HepG2 (cell line): ENCODE data around the gene PPM1G. TPM values are rescaled to one million over a fixed set of nuclear protein-coding genes. Genes with fewer than 3 reads are reported as not detected.
A peak's percentile ranks its signal among the peaks of the same experiment; 100 is the strongest.

Experiments used
- CENPBD1 ChIP-seq: sonication (generic); formaldehyde crosslinking; IDR thresholded peaks from 2 replicates; pipeline ENCODE4 v1.8.0; 2022; ENCODE audit warnings: missing genetic modification reagents, low read depth, mild to moderate bottlenecking, borderline replicate concordance
- FOXK2 ChIP-seq: fragments of 450-650 bp; IDR thresholded peaks from 2 replicates; pipeline ENCODE4 v1.6.1; 2016
- IRX3 ChIP-seq: sonication (generic); formaldehyde crosslinking; IDR thresholded peaks from 2 replicates; pipeline ENCODE4 v1.8.1; 2023; ENCODE audit warnings: mild to moderate bottlenecking, low read depth, missing genetic modification reagents, borderline replicate concordance
- MIER2 ChIP-seq: IDR thresholded peaks from 2 replicates; pipeline ENCODE4 v1.6.1; 2016; ENCODE audit warnings: missing biosample characterization, missing genetic modification reagents
- MXD1 ChIP-seq: sonication (generic); formaldehyde crosslinking; IDR thresholded peaks from 2 replicates; pipeline ENCODE4 v1.4.0; 2020; ENCODE audit warnings: mild to moderate bottlenecking, missing genetic modification reagents
- PAF1 ChIP-seq: IDR thresholded peaks from 2 replicates; pipeline ENCODE4 v1.6.1; 2016; ENCODE audit warnings: missing genetic modification reagents, missing compliant biosample characterization
- PRMT3 ChIP-seq: sonication (generic); formaldehyde crosslinking; IDR thresholded peaks from 2 replicates; pipeline ENCODE4 v1.8.1; 2022; ENCODE audit warnings: low read depth, mild to moderate bottlenecking, moderate library complexity, missing genetic modification reagents, borderline replicate concordance
- RXRB ChIP-seq: IDR thresholded peaks from 2 replicates; pipeline ENCODE4 v1.6.1; 2016; ENCODE audit warnings: borderline replicate concordance, missing genetic modification reagents, missing compliant biosample characterization
- STAT6 ChIP-seq: sonication (generic); formaldehyde crosslinking; IDR thresholded peaks from 2 replicates; pipeline ENCODE4 v1.4.0; 2020; ENCODE audit warnings: missing genetic modification reagents, mild to moderate bottlenecking, borderline replicate concordance
- THRA ChIP-seq: sonication (generic); formaldehyde crosslinking; IDR thresholded peaks from 2 replicates; pipeline ENCODE4 v1.4.0; 2020; ENCODE audit warnings: missing genetic modification reagents, borderline replicate concordance
- ZBTB37 ChIP-seq: sonication (generic); formaldehyde crosslinking; IDR thresholded peaks from 2 replicates; pipeline ENCODE4 v1.4.0; 2020; ENCODE audit warnings: mild to moderate bottlenecking, missing genetic modification reagents
- ZNF101 ChIP-seq: sonication (generic); formaldehyde crosslinking; IDR thresholded peaks from 2 replicates; pipeline ENCODE4 v1.4.0; 2020; ENCODE audit warnings: mild to moderate bottlenecking, low read depth, missing genetic modification reagents, borderline replicate concordance
- ZNF784 ChIP-seq: sonication (generic); formaldehyde crosslinking; IDR thresholded peaks from 2 replicates; pipeline ENCODE4 v1.5.1; 2020; ENCODE audit warnings: missing genetic modification reagents, mild to moderate bottlenecking, borderline replicate concordance
- polyA plus RNA-seq, 8 experiments: library from polyadenylated mRNA; depleted of rRNA in 3 of 8; stranded (reverse) in 7 of 8; unstranded in 1 of 8; fragments of >200 nt; fragmentation: Illumina TruSeq in 4 of 8; extraction: Trizol in 4 of 8; gene quantifications; 2 replicates each; pipeline versions ENCODE4 v1.2.1 to v1.2.3, GENCODE V29; 2011 to 2016; ENCODE audit warnings: low read depth in 4 of 8, missing spikeins in 1 of 8, mixed read lengths in 1 of 8; ENCODE audit not compliant: insufficient read depth in 1 of 8
- total RNA-seq, 5 experiments: library from RNA; depleted of rRNA; stranded (reverse); fragments of >200 nt; fragmentation: Illumina TruSeq; extraction: Trizol; gene quantifications; 2 replicates each; pipeline ENCODE4 v1.2.3, GENCODE V29; 2016; ENCODE audit warnings: low read depth in 1 of 5
- TF ChIP-seq, protein P1 (sequence below): sonication (generic); formaldehyde crosslinking; IDR thresholded peaks from 2 replicates; pipeline ENCODE4 v1.5.1; 2020; ENCODE audit warnings: mild to moderate bottlenecking, missing genetic modification reagents, borderline replicate concordance

The PPM1G gene
- total and polyA plus RNA-seq, 2 of the 13 experiments (the other 11 are each of a cell fraction or from before 2014, with no cell fraction given): 58.2 to 213 TPM

- TF ChIP-seq, protein P1, sequence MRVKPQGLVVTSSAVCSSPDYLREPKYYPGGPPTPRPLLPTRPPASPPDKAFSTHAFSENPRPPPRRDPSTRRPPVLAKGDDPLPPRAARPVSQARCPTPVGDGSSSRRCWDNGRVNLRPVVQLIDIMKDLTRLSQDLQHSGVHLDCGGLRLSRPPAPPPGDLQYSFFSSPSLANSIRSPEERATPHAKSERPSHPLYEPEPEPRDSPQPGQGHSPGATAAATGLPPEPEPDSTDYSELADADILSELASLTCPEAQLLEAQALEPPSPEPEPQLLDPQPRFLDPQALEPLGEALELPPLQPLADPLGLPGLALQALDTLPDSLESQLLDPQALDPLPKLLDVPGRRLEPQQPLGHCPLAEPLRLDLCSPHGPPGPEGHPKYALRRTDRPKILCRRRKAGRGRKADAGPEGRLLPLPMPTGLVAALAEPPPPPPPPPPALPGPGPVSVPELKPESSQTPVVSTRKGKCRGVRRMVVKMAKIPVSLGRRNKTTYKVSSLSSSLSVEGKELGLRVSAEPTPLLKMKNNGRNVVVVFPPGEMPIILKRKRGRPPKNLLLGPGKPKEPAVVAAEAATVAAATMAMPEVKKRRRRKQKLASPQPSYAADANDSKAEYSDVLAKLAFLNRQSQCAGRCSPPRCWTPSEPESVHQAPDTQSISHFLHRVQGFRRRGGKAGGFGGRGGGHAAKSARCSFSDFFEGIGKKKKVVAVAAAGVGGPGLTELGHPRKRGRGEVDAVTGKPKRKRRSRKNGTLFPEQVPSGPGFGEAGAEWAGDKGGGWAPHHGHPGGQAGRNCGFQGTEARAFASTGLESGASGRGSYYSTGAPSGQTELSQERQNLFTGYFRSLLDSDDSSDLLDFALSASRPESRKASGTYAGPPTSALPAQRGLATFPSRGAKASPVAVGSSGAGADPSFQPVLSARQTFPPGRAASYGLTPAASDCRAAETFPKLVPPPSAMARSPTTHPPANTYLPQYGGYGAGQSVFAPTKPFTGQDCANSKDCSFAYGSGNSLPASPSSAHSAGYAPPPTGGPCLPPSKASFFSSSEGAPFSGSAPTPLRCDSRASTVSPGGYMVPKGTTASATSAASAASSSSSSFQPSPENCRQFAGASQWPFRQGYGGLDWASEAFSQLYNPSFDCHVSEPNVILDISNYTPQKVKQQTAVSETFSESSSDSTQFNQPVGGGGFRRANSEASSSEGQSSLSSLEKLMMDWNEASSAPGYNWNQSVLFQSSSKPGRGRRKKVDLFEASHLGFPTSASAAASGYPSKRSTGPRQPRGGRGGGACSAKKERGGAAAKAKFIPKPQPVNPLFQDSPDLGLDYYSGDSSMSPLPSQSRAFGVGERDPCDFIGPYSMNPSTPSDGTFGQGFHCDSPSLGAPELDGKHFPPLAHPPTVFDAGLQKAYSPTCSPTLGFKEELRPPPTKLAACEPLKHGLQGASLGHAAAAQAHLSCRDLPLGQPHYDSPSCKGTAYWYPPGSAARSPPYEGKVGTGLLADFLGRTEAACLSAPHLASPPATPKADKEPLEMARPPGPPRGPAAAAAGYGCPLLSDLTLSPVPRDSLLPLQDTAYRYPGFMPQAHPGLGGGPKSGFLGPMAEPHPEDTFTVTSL (CRISPR knock-in tag): no peak
- TF ChIP-seq STAT6 (CRISPR knock-in tag): no peak
- no peak for TF ChIP-seq PRMT3 (CRISPR knock-in tag)
- no peak for TF ChIP-seq CENPBD1
- no peak for TF ChIP-seq MIER2
- no peak for TF ChIP-seq FOXK2
- TF ChIP-seq IRX3 (CRISPR knock-in tag): no peak
- TF ChIP-seq ZBTB37 (CRISPR knock-in tag): no peak
- 0 out of 2 replicates have a peak, but pooled peaks have one; percentile 34 for TF ChIP-seq RXRB (CRISPR knock-in tag)
- 0 out of 2 replicates have a peak, but pooled peaks have one; percentile 16 for TF ChIP-seq ZNF784
- no peak for TF ChIP-seq THRA
- no peak for TF ChIP-seq MXD1
- 0 out of 2 replicates have a peak, but pooled peaks have one; percentile 40 for TF ChIP-seq PAF1 (CRISPR knock-in tag)
- TF ChIP-seq ZNF101 (CRISPR knock-in tag): no peak
These were observed 29.4 kb downstream of the PPM1G start (continued) for GRCh38 chr2:27379836-27380625.
